Fibroblast of mammary gland (primary cell): ENCODE results near the gene ST3GAL4.
"Not testable (repeated sequence)": the region's sequence is repeated elsewhere in the genome, so short reads cannot be mapped to it uniquely, and the experiment has no call there.

ENCODE experiments used
- DNase-seq: peaks from one replicate; pipeline ENCODE4 v3.0.0-alpha.2; 2010; ENCODE audit warnings: low read depth
- H3K4me3 ChIP-seq: 2 replicates; pipeline ENCODE4 v1.5.1; 2011; ENCODE audit warnings: low read depth, mild to moderate bottlenecking, low read length, moderate library complexity; ENCODE audit not compliant: control insufficient read depth
- CTCF ChIP-seq: conservative IDR thresholded peaks from 2 replicates; pipeline ENCODE4 v1.5.1; 2011; ENCODE audit warnings: low read depth, low read length, inconsistent platforms; ENCODE audit not compliant: control insufficient read depth, insufficient read depth

Gene ST3GAL4

GRCh38 chr11:126393143-126393542 is 37.7 kb downstream of the ST3GAL4 start:
- no peak for TF ChIP-seq CTCF
- H3K4me3 ChIP-seq = no peak overlapping the region
- no peak for DNase-seq

DNA sequence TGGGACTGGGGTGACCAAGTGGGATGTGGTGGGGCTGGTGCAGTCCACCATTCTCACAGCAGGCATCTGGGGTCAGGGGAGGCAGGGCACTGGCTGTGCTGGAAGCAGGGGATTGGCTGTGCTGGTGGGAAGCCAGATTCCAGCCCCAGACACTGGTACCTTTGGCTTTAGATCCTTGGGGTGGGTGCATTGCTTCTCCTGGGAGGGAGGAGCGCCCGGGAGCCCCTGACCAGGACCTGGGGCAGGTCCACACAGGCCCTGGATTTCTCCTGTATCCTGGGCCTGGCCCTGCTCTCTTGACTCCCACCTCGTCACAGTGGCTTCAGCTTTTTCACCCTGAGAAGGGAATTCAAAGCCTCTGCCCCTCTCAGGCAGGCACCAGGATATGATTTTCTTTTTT is 38.5 kb downstream of the ST3GAL4 start:
- H3K4me3 ChIP-seq = no peak overlapping the region
- no peak for TF ChIP-seq CTCF
- no peak for DNase-seq

GRCh38 chr11:126394634-126395072 is 39.2 kb downstream of the ST3GAL4 start:
- not testable (repeated sequence) for DNase-seq, H3K4me3 ChIP-seq

GRCh38 chr11:126395784-126396183 is 40.3 kb downstream of the ST3GAL4 start:
- not testable (repeated sequence) for H3K4me3 ChIP-seq, DNase-seq

DNA sequence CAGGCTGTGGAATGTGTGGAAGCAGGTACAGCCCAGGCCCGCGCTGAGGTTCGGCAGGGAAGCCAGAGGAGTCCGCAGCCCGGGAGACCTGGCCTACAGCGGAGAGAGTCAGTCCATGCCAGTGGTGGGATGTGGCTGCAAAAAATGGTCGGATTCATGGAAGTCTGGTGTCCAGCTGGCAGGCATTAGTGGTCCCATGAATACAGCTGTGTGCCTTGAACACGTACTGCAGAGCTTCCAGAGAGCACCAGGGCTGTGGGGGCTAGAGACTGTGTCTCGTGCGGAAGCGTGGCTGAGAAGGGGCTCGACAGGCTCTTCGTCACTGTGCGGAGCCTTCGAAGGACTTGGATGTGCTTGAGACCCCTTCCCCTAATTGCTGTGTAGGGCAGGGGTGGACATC is 40.8 kb downstream of the ST3GAL4 start:
- not testable (repeated sequence) for DNase-seq, H3K4me3 ChIP-seq

- DNase-seq = no peak
- H3K4me3 ChIP-seq = no peak overlapping the region
- no peak for TF ChIP-seq CTCF
Observed at GRCh38 chr11:126396965-126397364, 41.5 kb downstream of the ST3GAL4 start.

DNA sequence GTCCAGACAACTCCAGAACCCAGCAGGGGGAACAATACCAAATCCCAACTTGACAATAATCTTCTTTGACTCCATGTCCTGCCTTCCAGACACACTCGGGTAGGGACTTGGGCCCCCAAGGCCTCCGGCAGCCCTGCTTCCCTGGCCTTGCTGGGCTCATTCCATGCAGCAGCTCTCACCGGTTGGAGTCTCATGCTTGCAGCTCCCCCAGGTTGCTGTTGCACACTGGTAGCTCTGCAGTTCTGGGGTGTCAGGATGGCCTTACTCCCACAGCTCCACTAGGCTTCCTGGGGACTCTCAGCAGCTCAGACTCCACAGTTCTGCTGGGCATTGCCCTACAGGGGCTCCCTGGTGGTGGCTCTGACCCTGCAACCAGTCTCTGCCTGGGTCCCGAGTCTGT is 42.8 kb downstream of the ST3GAL4 start:
- H3K4me3 ChIP-seq = no peak overlapping the region
- DNase-seq = no peak
- TF ChIP-seq CTCF = no peak

GRCh38 chr11:126398721-126399120 is 43.2 kb downstream of the ST3GAL4 start:
- TF ChIP-seq CTCF = no peak
- no peak overlapping the region for H3K4me3 ChIP-seq
- DNase-seq = no peak

GRCh38 chr11:126400019-126400418 is 44.5 kb downstream of the ST3GAL4 start:
- no peak for TF ChIP-seq CTCF
- DNase-seq = no peak

More at GRCh38 chr11:126400019-126400418, 44.5 kb downstream of the ST3GAL4 start:
- H3K4me3 ChIP-seq = no peak overlapping the region
